ENCODE results near the gene NACC1. TPM values are rescaled to one million over a fixed set of nuclear protein-coding genes. Genes with fewer than 3 reads are reported as not detected.
"Not testable (repeated sequence)": the region's sequence is repeated elsewhere in the genome, so short reads cannot be mapped to it uniquely, and the experiment has no call there.

Gene NACC1
- total and polyA plus RNA-seq, 2 donors (not counting 3 experiments of a cell fraction or from before 2014, with no cell fraction given), result 97.6 to 120 TPM

DNA sequence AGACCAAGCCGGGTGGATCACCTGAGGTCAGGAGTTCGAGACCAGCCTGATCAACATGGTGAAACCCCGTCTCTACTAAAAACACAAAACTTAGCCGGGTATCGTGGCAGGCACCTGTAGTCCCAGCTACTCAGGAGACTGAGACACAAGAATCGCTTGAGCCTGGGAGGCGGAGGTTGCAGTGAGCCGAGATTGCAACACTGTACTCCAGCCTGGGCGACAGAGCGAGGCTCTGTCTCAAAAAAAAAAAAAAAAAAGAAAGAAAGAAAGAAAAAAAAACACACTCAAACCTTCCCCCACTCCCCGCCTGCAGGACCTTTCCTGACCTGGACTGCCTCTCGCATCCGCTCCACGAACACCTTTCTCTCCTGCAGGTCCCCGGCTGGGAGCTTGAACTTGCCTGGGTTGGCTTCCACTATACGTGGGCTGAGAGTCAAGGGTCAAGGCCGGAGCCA, 31.1 kb downstream of the NACC1 start:
- H3K4me3 ChIP-seq (replicated peaks in 1 of 3; ENCODE audit: insufficient read depth in 1 of 3, low read depth in 1 of 3, low read length in 3 of 3), result peak overlapping the region in 2 of 3 experiments; percentile 69 to 97
- peak overlapping the region; percentile 12 for H3K4me2 ChIP-seq (ENCODE audit: insufficient read depth, low read length)
- dilution Hi-C loops (cut with MboI; ENCODE audit: extremely low pct_ligation_motif_present, low sequenced_read_pairs); H3K9ac ChIP-seq (replicated peaks; ENCODE audit: extremely low read depth, insufficient read depth, low read length); H3K4me1 ChIP-seq (ENCODE audit: control insufficient read depth, extremely low read depth, insufficient read depth, low read length); FAIRE-seq; intact Hi-C loops (cut with micrococcal nuclease); H4K20me1 ChIP-seq (replicated peaks; ENCODE audit: control insufficient read depth, extremely low read depth, insufficient read depth, low read length); DNase-seq (ENCODE audit: low read depth, low spot score); H3K27me3 ChIP-seq (ENCODE audit: control insufficient read depth in 2 of 2, insufficient read depth in 2 of 2, low read length in 2 of 2); BruUV-seq (replicated peaks); H3K9me1 ChIP-seq (replicated peaks; ENCODE audit: control insufficient read depth, extremely low read depth, insufficient read depth, low read length); H3K36me3 ChIP-seq (ENCODE audit: control insufficient read depth in 2 of 2, extremely low read depth in 1 of 2, insufficient read depth in 2 of 2, low read length in 2 of 2); H3K27ac ChIP-seq (ENCODE audit: insufficient read depth, low read depth, low read length); H3K9me3 ChIP-seq (replicated peaks; ENCODE audit: control insufficient read depth, insufficient read depth, low read length): not testable (repeated sequence)
- POLR2A ChIA-PET, result interaction anchor here (0.7 to 1.1 kb wide), 2 partner anchors 103 to 358 kb away, joined by 3 to 9 read pairs; partner anchors contain the start of gene JUNB
- CTCF ChIA-PET, result interaction anchor here (0.5 to 2.3 kb wide), 10 partner anchors 12 to 302 kb away, joined by 3 to 22 read pairs (median 4); partner anchors contain the start of gene NACC1
- H2AFZ ChIP-seq (ENCODE audit: low read depth, low read length), result peak overlapping the region; percentile 2
- H3K79me2 ChIP-seq (ENCODE audit: control insufficient read depth, insufficient read depth, low read length), result peaks cover 32% of the 10 kb centered on the region

DNA sequence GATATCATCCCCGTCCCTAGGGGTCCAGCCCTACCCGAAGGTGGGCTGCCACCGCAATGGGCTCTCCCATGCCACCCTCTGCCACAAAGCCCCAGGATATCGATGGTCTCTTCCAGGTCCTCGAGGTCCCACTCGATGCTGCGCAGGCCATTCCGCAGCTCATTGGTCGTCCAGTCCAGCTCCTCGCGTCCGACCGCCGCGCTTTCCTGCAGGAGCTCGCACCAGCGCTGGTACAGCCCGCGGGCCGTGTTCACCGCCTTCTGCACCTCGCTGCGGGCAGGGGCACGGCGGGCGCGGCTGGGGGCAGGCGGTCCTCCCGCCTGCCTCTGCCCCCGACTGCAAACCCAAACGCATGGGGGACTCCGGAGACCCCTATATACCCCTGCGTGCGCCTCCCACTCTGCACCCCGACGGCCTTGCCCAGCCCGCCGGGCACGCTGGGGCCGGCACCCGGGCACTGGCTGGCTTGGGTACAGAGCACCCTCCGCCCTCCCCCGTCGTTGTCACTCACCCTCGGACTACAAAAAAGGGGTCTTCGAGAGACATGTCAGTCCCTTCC, 31.6 kb downstream of the NACC1 start:
- POLR2A ChIA-PET, result interaction anchor here (0.7 to 1.3 kb wide), 3 partner anchors 32 to 358 kb away, joined by 3 to 9 read pairs (median 3); partner anchors contain the start of genes JUNB and NACC1
- Histone ChIP-seq H3K79me2 (ENCODE audit: control insufficient read depth, insufficient read depth, low read length) (peaks cover 37% of the 10 kb centered on the region), H3K9me3 (replicated peaks; ENCODE audit: control insufficient read depth, insufficient read depth, low read length) (no peaks in the 10 kb centered on the region), H3K9me1 (replicated peaks; ENCODE audit: control insufficient read depth, extremely low read depth, insufficient read depth, low read length) (no peaks in the 10 kb centered on the region), H3K36me3 (ENCODE audit: control insufficient read depth in 2 of 2, extremely low read depth in 1 of 2, insufficient read depth in 2 of 2, low read length in 2 of 2) (peaks cover under 1 to 2% of the 10 kb centered on the region in 2 experiments), H2AFZ (ENCODE audit: low read depth, low read length) (peak overlapping the region; percentile 2), H3K9ac (replicated peaks; ENCODE audit: extremely low read depth, insufficient read depth, low read length) (peak overlapping the region; percentile 95), H3K27me3 (ENCODE audit: control insufficient read depth in 2 of 2, insufficient read depth in 2 of 2, low read length in 2 of 2) (no peaks in the 10 kb centered on the region), H3K27ac (ENCODE audit: insufficient read depth, low read depth, low read length) (peak overlapping the region; percentile 90), H4K20me1 (replicated peaks; ENCODE audit: control insufficient read depth, extremely low read depth, insufficient read depth, low read length) (no peaks in the 10 kb centered on the region), H3K4me3 (replicated peaks in 1 of 3; ENCODE audit: insufficient read depth in 1 of 3, low read depth in 1 of 3, low read length in 3 of 3) (peak overlapping the region; percentile 50 to 97 (median 69)), H3K4me1 (ENCODE audit: control insufficient read depth, extremely low read depth, insufficient read depth, low read length) (peaks cover 7% of the 10 kb centered on the region), H3K4me2 (ENCODE audit: insufficient read depth, low read length) (peak overlapping the region; percentile 12)
- dilution Hi-C loops (cut with MboI; ENCODE audit: extremely low pct_ligation_motif_present, low sequenced_read_pairs), result no loop called here
- CTCF ChIA-PET, result interaction anchor here (0.7 to 2.3 kb wide), 14 partner anchors 12 to 302 kb away, joined by 3 to 22 read pairs (median 4); partner anchors contain the start of gene NACC1
- DNase-seq (ENCODE audit: low read depth, low spot score), result peak; percentile 61
- no peak for FAIRE-seq
- BruUV-seq (replicated peaks), result no TSS peak
- TF ChIP-seq, protein P1, sequence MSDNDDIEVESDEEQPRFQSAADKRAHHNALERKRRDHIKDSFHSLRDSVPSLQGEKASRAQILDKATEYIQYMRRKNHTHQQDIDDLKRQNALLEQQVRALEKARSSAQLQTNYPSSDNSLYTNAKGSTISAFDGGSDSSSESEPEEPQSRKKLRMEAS (IDR thresholded peaks at IDR 0.05; ENCODE audit: insufficient read depth, insufficient read length), result no peak
- no peak for TF ChIP-seq FOS (IDR thresholded peaks at IDR 0.05; ENCODE audit: borderline replicate concordance, insufficient read depth, low read length)
- TF ChIP-seq, protein P2, sequence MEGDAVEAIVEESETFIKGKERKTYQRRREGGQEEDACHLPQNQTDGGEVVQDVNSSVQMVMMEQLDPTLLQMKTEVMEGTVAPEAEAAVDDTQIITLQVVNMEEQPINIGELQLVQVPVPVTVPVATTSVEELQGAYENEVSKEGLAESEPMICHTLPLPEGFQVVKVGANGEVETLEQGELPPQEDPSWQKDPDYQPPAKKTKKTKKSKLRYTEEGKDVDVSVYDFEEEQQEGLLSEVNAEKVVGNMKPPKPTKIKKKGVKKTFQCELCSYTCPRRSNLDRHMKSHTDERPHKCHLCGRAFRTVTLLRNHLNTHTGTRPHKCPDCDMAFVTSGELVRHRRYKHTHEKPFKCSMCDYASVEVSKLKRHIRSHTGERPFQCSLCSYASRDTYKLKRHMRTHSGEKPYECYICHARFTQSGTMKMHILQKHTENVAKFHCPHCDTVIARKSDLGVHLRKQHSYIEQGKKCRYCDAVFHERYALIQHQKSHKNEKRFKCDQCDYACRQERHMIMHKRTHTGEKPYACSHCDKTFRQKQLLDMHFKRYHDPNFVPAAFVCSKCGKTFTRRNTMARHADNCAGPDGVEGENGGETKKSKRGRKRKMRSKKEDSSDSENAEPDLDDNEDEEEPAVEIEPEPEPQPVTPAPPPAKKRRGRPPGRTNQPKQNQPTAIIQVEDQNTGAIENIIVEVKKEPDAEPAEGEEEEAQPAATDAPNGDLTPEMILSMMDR (IDR thresholded peaks at IDR 0.05; ENCODE audit: extremely low read depth in 1 of 2, insufficient read depth in 1 of 2, low read depth in 1 of 2, low read length in 2 of 2), result no peak
- TF ChIP-seq MYC (IDR thresholded peaks at IDR 0.05; ENCODE audit: low read depth, low read length), result no peak
- no peak for TF ChIP-seq EZH2 (IDR thresholded peaks at IDR 0.05; ENCODE audit: borderline replicate concordance, low read depth, low read length, severe bottlenecking)
- TF ChIP-seq POLR2AphosphoS5 (IDR thresholded peaks at IDR 0.05; ENCODE audit: insufficient read depth, low read depth, low read length), result no peak
- no peak for TF ChIP-seq POLR2A (IDR thresholded peaks at IDR 0.05; ENCODE audit: low read depth, low read length)
- TF ChIP-seq GATA2 (IDR thresholded peaks at IDR 0.05; ENCODE audit: insufficient read depth, insufficient read length, low read depth, low read length), result no peak
- no peak for TF ChIP-seq JUN (IDR thresholded peaks at IDR 0.05; ENCODE audit: borderline replicate concordance, insufficient read depth, insufficient read length, low read depth)
- intact Hi-C loops (cut with micrococcal nuclease), result loop anchor here (2.0 to 5.0 kb wide), 4 partner anchors 63 to 701 kb away; no protein-coding TSS in a partner anchor
